ENCODE results near the gene YEATS4. TPM values are rescaled to one million over a fixed set of nuclear protein-coding genes. Genes with fewer than 3 reads are reported as not detected.

Gene YEATS4
- total and polyA plus RNA-seq, 11 donors: 4.0 to 45.0 (median 9.9) TPM

GRCh38 chr12:69397978-69398377 is 38.4 kb downstream of the YEATS4 start:
- ATAC-seq: peak in 1 of 4 donors; percentile 49
- intact Hi-C loops (cut with DNase I): loop anchor here in 3 of 10 donors (10.0 kb wide), 3 partner anchors 167 to 237 kb away; no protein-coding TSS in a partner anchor
- TF ChIP-seq CTCF (IDR thresholded peaks at IDR 0.05) (no peak), POLR2A (IDR thresholded peaks at IDR 0.05) (no peak)
- Histone ChIP-seq H3K4me3 (no peak overlapping the region), H3K4me1 (peaks cover 0 to 6% (median 0%) of the 10 kb centered on the region in 12 donors), H3K9me3 (peaks cover 0 to 12% (median 0%) of the 10 kb centered on the region in 12 donors), H3K27ac (no peak overlapping the region), H3K27me3 (no peaks in the 10 kb centered on the region), H3K36me3 (peaks cover 0 to 4% (median 0%) of the 10 kb centered on the region in 9 donors)
- WGBS, 4 donors: 76 to 91% (median 85%) methylated on average over 3 of the region's 3 CpGs
- no peak for DNase-seq

- WGBS, 4 donors: 49 to 72% (median 68%) methylated on average over 4 of the region's 4 CpGs
- Histone ChIP-seq H3K27me3 (no peaks in the 10 kb centered on the region), H3K27ac (no peak overlapping the region), H3K36me3 (no peaks in the 10 kb centered on the region), H3K4me3 (no peak overlapping the region), H3K9me3 (peaks cover 0 to 6% (median 0%) of the 10 kb centered on the region in 12 donors), H3K4me1 (peaks cover 0 to 6% (median 0%) of the 10 kb centered on the region in 12 donors)
- intact Hi-C loops (cut with DNase I): no loop called here
- ATAC-seq: peak; percentile 49 to 84 (median 69)
- DNase-seq: peak in 1 of 5 donors; percentile 26
- TF ChIP-seq POLR2A (IDR thresholded peaks at IDR 0.05) (no peak), CTCF (IDR thresholded peaks at IDR 0.05) (no peak)
These were observed 42.4 kb downstream of the YEATS4 start for GRCh38 chr12:69401940-69402339.

- no peaks in the 10 kb centered on the region for H3K9me3 ChIP-seq
- ATAC-seq (no peak), DNase-seq (no peak)
- H3K27ac ChIP-seq: no peak overlapping the region
- WGBS, 4 donors: 82 to 90% (median 85%) methylated on average over 7 of the region's 7 CpGs
- no peaks in the 10 kb centered on the region for H3K27me3 ChIP-seq
- H3K4me1 ChIP-seq: peaks cover 0 to 6% (median 0%) of the 10 kb centered on the region in 12 donors
- no peaks in the 10 kb centered on the region for H3K36me3 ChIP-seq
- TF ChIP-seq CTCF (IDR thresholded peaks at IDR 0.05) (no peak), POLR2A (IDR thresholded peaks at IDR 0.05) (no peak)
- H3K4me3 ChIP-seq: no peak overlapping the region
- intact Hi-C loops (cut with DNase I): no loop called here
These were observed 45.5 kb downstream of the YEATS4 start for GRCh38 chr12:69404851-69405565.

GRCh38 chr12:69405566-69405865 is 46.0 kb downstream of the YEATS4 start:
- WGBS, 4 donors: 49 to 63% (median 61%) methylated on average over 4 of the region's 4 CpGs
- H3K4me1 ChIP-seq: peaks cover 0 to 6% (median 0%) of the 10 kb centered on the region in 12 donors
- H3K9me3 ChIP-seq: no peaks in the 10 kb centered on the region
- no peak overlapping the region for H3K4me3 ChIP-seq
- DNase-seq (peak in 1 of 5 donors; percentile 50), ATAC-seq (peak; percentile 71 to 96 (median 86))
- H3K36me3 ChIP-seq: no peaks in the 10 kb centered on the region
- TF ChIP-seq CTCF (IDR thresholded peaks at IDR 0.05): no peak
- TF ChIP-seq POLR2A (IDR thresholded peaks at IDR 0.05): no peak
- H3K27me3 ChIP-seq: no peaks in the 10 kb centered on the region
- H3K27ac ChIP-seq: no peak overlapping the region
- intact Hi-C loops (cut with DNase I): no loop called here

Measured in heart left ventricle (tissue), 16 donors.